ENCODE data around the gene TOMT.
A peak's percentile ranks its signal among the peaks of the same experiment; 100 is the strongest.

TOMT gene

GRCh38 chr11:72075109-72075508 is 30.6 kb upstream of the TOMT start:
- Histone ChIP-seq H3K27ac (ENCODE audit: low read length) (no peak overlapping the region), H3K4me1 (ENCODE audit: control insufficient read depth, insufficient read depth, low read length) (peaks cover 6% of the 10 kb centered on the region)

GRCh38 chr11:72075756-72076155 is 30.0 kb upstream of the TOMT start:
- Histone ChIP-seq H3K9me3 (ENCODE audit: control insufficient read depth in 2 of 2, low read length in 2 of 2) (no peaks in the 10 kb centered on the region), H3K36me3 (ENCODE audit: control insufficient read depth in 2 of 2, insufficient read depth in 2 of 2, low read length in 2 of 2) (no peaks in the 10 kb centered on the region), H3K9ac (ENCODE audit: low read length in 2 of 2) (no peak overlapping the region), H3K27me3 (ENCODE audit: control insufficient read depth in 1 of 2, insufficient read depth in 2 of 2, low read length in 2 of 2) (no peaks in the 10 kb centered on the region), H3K27ac (ENCODE audit: low read length) (no peak overlapping the region), H3K4me1 (ENCODE audit: control insufficient read depth, insufficient read depth, low read length) (peaks cover 5% of the 10 kb centered on the region), H3K4me3 (ENCODE audit: low read length in 2 of 2) (no peak overlapping the region)

More at GRCh38 chr11:72075109-72075508, 30.6 kb upstream of the TOMT start:
- Histone ChIP-seq H3K36me3 (ENCODE audit: control insufficient read depth in 2 of 2, insufficient read depth in 2 of 2, low read length in 2 of 2) (no peaks in the 10 kb centered on the region), H3K27me3 (ENCODE audit: control insufficient read depth in 1 of 2, insufficient read depth in 2 of 2, low read length in 2 of 2) (no peaks in the 10 kb centered on the region), H3K9me3 (ENCODE audit: control insufficient read depth in 2 of 2, low read length in 2 of 2) (no peaks in the 10 kb centered on the region), H3K4me3 (ENCODE audit: low read length in 2 of 2) (no peak overlapping the region), H3K9ac (ENCODE audit: low read length in 2 of 2) (no peak overlapping the region)

- Histone ChIP-seq H3K9ac (ENCODE audit: low read length in 2 of 2) (peak overlapping the region; percentile 3 to 39), H3K27ac (ENCODE audit: low read length) (peak overlapping the region; percentile 92), H3K4me1 (ENCODE audit: control insufficient read depth, insufficient read depth, low read length) (peaks cover 12% of the 10 kb centered on the region), H3K4me3 (ENCODE audit: low read length in 2 of 2) (peak overlapping the region; percentile 42 to 91), H3K9me3 (ENCODE audit: control insufficient read depth in 2 of 2, low read length in 2 of 2) (no peaks in the 10 kb centered on the region), H3K27me3 (ENCODE audit: control insufficient read depth in 1 of 2, insufficient read depth in 2 of 2, low read length in 2 of 2) (no peaks in the 10 kb centered on the region), H3K36me3 (ENCODE audit: control insufficient read depth in 2 of 2, insufficient read depth in 2 of 2, low read length in 2 of 2) (no peaks in the 10 kb centered on the region)
Observed at GRCh38 chr11:72078477-72078876, 27.2 kb upstream of the TOMT start.

GRCh38 chr11:72079819-72080325 is 25.9 kb upstream of the TOMT start:
- Histone ChIP-seq H3K4me1 (ENCODE audit: control insufficient read depth, insufficient read depth, low read length) (peaks cover 12% of the 10 kb centered on the region), H3K4me3 (ENCODE audit: low read length in 2 of 2) (peak overlapping the region; percentile 69 to 91), H3K9ac (ENCODE audit: low read length in 2 of 2) (peak overlapping the region; percentile 71 to 91), H3K9me3 (ENCODE audit: control insufficient read depth in 2 of 2, low read length in 2 of 2) (no peaks in the 10 kb centered on the region), H3K27ac (ENCODE audit: low read length) (peak overlapping the region; percentile 92), H3K27me3 (ENCODE audit: control insufficient read depth in 1 of 2, insufficient read depth in 2 of 2, low read length in 2 of 2) (no peaks in the 10 kb centered on the region), H3K36me3 (ENCODE audit: control insufficient read depth in 2 of 2, insufficient read depth in 2 of 2, low read length in 2 of 2) (peaks cover under 1% of the 10 kb centered on the region in 2 donors)

GRCh38 chr11:72080326-72081183 is 25.2 kb upstream of the TOMT start, which contains the start of the genes LRRC51 and NUMA1:
Gene LRRC51, plus strand, starts transcription at chr11:72080850. Its CDS starts 8,234 bp downstream, at chr11:72089084.
Gene NUMA1, minus strand, starts transcription at chr11:72080542. Its CDS starts 44,599 bp downstream, at chr11:72035943.
- H3K27ac ChIP-seq (ENCODE audit: low read length) = peak within 1 kb of the TSS; percentile 92
- peak within 1 kb of the TSS; percentile 84 to 91 for H3K9ac ChIP-seq (ENCODE audit: low read length in 2 of 2)
- H3K4me1 ChIP-seq (ENCODE audit: control insufficient read depth, insufficient read depth, low read length) = peaks cover 12% of the 10 kb centered on the region
- peaks cover 3% of the 10 kb centered on the region in 2 donors for H3K36me3 ChIP-seq (ENCODE audit: control insufficient read depth in 2 of 2, insufficient read depth in 2 of 2, low read length in 2 of 2)
- peak within 1 kb of the TSS; percentile 90 to 91 for H3K4me3 ChIP-seq (ENCODE audit: low read length in 2 of 2)
- H3K9me3 ChIP-seq (ENCODE audit: control insufficient read depth in 2 of 2, low read length in 2 of 2) = no peaks in the 10 kb centered on the region
- no peaks in the 10 kb centered on the region for H3K27me3 ChIP-seq (ENCODE audit: control insufficient read depth in 1 of 2, insufficient read depth in 2 of 2, low read length in 2 of 2)

GRCh38 chr11:72081184-72081644 is 24.5 kb upstream of the TOMT start:
- Histone ChIP-seq H3K27ac (ENCODE audit: low read length) (peak overlapping the region; percentile 92), H3K9me3 (ENCODE audit: control insufficient read depth in 2 of 2, low read length in 2 of 2) (no peaks in the 10 kb centered on the region), H3K9ac (ENCODE audit: low read length in 2 of 2) (peak overlapping the region; percentile 84 to 91), H3K4me1 (ENCODE audit: control insufficient read depth, insufficient read depth, low read length) (peaks cover 12% of the 10 kb centered on the region), H3K27me3 (ENCODE audit: control insufficient read depth in 1 of 2, insufficient read depth in 2 of 2, low read length in 2 of 2) (no peaks in the 10 kb centered on the region), H3K36me3 (ENCODE audit: control insufficient read depth in 2 of 2, insufficient read depth in 2 of 2, low read length in 2 of 2) (peaks cover 3% of the 10 kb centered on the region in 2 donors), H3K4me3 (ENCODE audit: low read length in 2 of 2) (peak overlapping the region; percentile 90 to 91)

GRCh38 chr11:72081821-72082453 is 23.8 kb upstream of the TOMT start:
- peaks cover 12% of the 10 kb centered on the region for H3K4me1 ChIP-seq (ENCODE audit: control insufficient read depth, insufficient read depth, low read length)
- H3K9me3 ChIP-seq (ENCODE audit: control insufficient read depth in 2 of 2, low read length in 2 of 2) = no peaks in the 10 kb centered on the region
- no peaks in the 10 kb centered on the region for H3K27me3 ChIP-seq (ENCODE audit: control insufficient read depth in 1 of 2, insufficient read depth in 2 of 2, low read length in 2 of 2)
- H3K27ac ChIP-seq (ENCODE audit: low read length) = peak overlapping the region; percentile 92
- no peak overlapping the region for H3K9ac ChIP-seq (ENCODE audit: low read length in 2 of 2)
- H3K36me3 ChIP-seq (ENCODE audit: control insufficient read depth in 2 of 2, insufficient read depth in 2 of 2, low read length in 2 of 2) = peaks cover 3% of the 10 kb centered on the region in 2 donors
- no peak overlapping the region for H3K4me3 ChIP-seq (ENCODE audit: low read length in 2 of 2)

- H3K9ac ChIP-seq (ENCODE audit: low read length in 2 of 2) = no peak overlapping the region
- no peaks in the 10 kb centered on the region for H3K9me3 ChIP-seq (ENCODE audit: control insufficient read depth in 2 of 2, low read length in 2 of 2)
- peaks cover 5 to 7% of the 10 kb centered on the region in 2 donors for H3K36me3 ChIP-seq (ENCODE audit: control insufficient read depth in 2 of 2, insufficient read depth in 2 of 2, low read length in 2 of 2)
- peaks cover 12% of the 10 kb centered on the region for H3K4me1 ChIP-seq (ENCODE audit: control insufficient read depth, insufficient read depth, low read length)
- H3K27ac ChIP-seq (ENCODE audit: low read length) = no peak overlapping the region
- no peaks in the 10 kb centered on the region for H3K27me3 ChIP-seq (ENCODE audit: control insufficient read depth in 1 of 2, insufficient read depth in 2 of 2, low read length in 2 of 2)
- no peak overlapping the region for H3K4me3 ChIP-seq (ENCODE audit: low read length in 2 of 2)
Observed at GRCh38 chr11:72083414-72083813, 22.3 kb upstream of the TOMT start.

- Histone ChIP-seq H3K36me3 (ENCODE audit: control insufficient read depth in 2 of 2, insufficient read depth in 2 of 2, low read length in 2 of 2) (peaks cover 8 to 12% of the 10 kb centered on the region in 2 donors), H3K9ac (ENCODE audit: low read length in 2 of 2) (no peak overlapping the region), H3K4me3 (ENCODE audit: low read length in 2 of 2) (no peak overlapping the region), H3K9me3 (ENCODE audit: control insufficient read depth in 2 of 2, low read length in 2 of 2) (no peaks in the 10 kb centered on the region), H3K4me1 (ENCODE audit: control insufficient read depth, insufficient read depth, low read length) (peaks cover 11% of the 10 kb centered on the region), H3K27me3 (ENCODE audit: control insufficient read depth in 1 of 2, insufficient read depth in 2 of 2, low read length in 2 of 2) (no peaks in the 10 kb centered on the region), H3K27ac (ENCODE audit: low read length) (no peak overlapping the region)
Observed at GRCh38 chr11:72084076-72084475, 21.6 kb upstream of the TOMT start.

- H3K9me3 ChIP-seq (ENCODE audit: control insufficient read depth in 2 of 2, low read length in 2 of 2) = no peaks in the 10 kb centered on the region
- no peaks in the 10 kb centered on the region for H3K27me3 ChIP-seq (ENCODE audit: control insufficient read depth in 1 of 2, insufficient read depth in 2 of 2, low read length in 2 of 2)
- H3K9ac ChIP-seq (ENCODE audit: low read length in 2 of 2) = no peak overlapping the region
- H3K27ac ChIP-seq (ENCODE audit: low read length) = no peak overlapping the region
- H3K4me1 ChIP-seq (ENCODE audit: control insufficient read depth, insufficient read depth, low read length) = peaks cover 7% of the 10 kb centered on the region
- no peak overlapping the region for H3K4me3 ChIP-seq (ENCODE audit: low read length in 2 of 2)
- H3K36me3 ChIP-seq (ENCODE audit: control insufficient read depth in 2 of 2, insufficient read depth in 2 of 2, low read length in 2 of 2) = peaks cover 9 to 15% of the 10 kb centered on the region in 2 donors
Observed at GRCh38 chr11:72084965-72085364, 20.8 kb upstream of the TOMT start.
